Measurements from ENCODE around the gene PFKL. TPM values are rescaled to one million over a fixed set of nuclear protein-coding genes. Genes with fewer than 3 reads are reported as not detected.

PFKL gene
- total RNA-seq, 1 experiment from 2014 or later, result 78.9 TPM

- Mint-ChIP-seq H3K27ac (ENCODE audit: unreplicated experiment) (no peak overlapping the region), H3K9me3 (ENCODE audit: low read depth, unreplicated experiment) (no peaks in the 10 kb centered on the region), H3K4me1 (ENCODE audit: low read depth, unreplicated experiment) (no peaks in the 10 kb centered on the region), H3K4me3 (ENCODE audit: low read depth, unreplicated experiment) (no peak overlapping the region), H3K27me3 (ENCODE audit: unreplicated experiment) (peaks cover 49% of the 10 kb centered on the region), H3K36me3 (ENCODE audit: insufficient read depth, unreplicated experiment) (no peaks in the 10 kb centered on the region)
- CTCF ChIA-PET, result no interaction called here
- intact Hi-C loops (cut with micrococcal nuclease; ENCODE audit: unreplicated experiment), result no loop called here
- TF ChIP-seq CTCF (IDR thresholded peaks at IDR 0.05; ENCODE audit: unreplicated experiment), result no peak
- BruUV-seq (replicated peaks), result no TSS peak
- no peak for DNase-seq
These were observed 40.7 kb upstream of the PFKL start for GRCh38 chr21:44259082-44259705.

- no peak for DNase-seq
- intact Hi-C loops (cut with micrococcal nuclease; ENCODE audit: unreplicated experiment), result no loop called here
- Mint-ChIP-seq H3K4me3 (ENCODE audit: low read depth, unreplicated experiment) (no peak overlapping the region), H3K9me3 (ENCODE audit: low read depth, unreplicated experiment) (no peaks in the 10 kb centered on the region), H3K27ac (ENCODE audit: unreplicated experiment) (no peak overlapping the region), H3K27me3 (ENCODE audit: unreplicated experiment) (peaks cover 40% of the 10 kb centered on the region), H3K36me3 (ENCODE audit: insufficient read depth, unreplicated experiment) (no peaks in the 10 kb centered on the region), H3K4me1 (ENCODE audit: low read depth, unreplicated experiment) (no peaks in the 10 kb centered on the region)
- TF ChIP-seq CTCF (IDR thresholded peaks at IDR 0.05; ENCODE audit: unreplicated experiment), result no peak
- BruUV-seq (replicated peaks), result no TSS peak
- CTCF ChIA-PET, result no interaction called here
These were observed 39.8 kb upstream of the PFKL start for GRCh38 chr21:44260066-44260465.

GRCh38 chr21:44260791-44261631 lies 38.8 kb upstream of the PFKL start:
- H3K36me3 Mint-ChIP-seq (ENCODE audit: insufficient read depth, unreplicated experiment), result no peaks in the 10 kb centered on the region
- intact Hi-C loops (cut with micrococcal nuclease; ENCODE audit: unreplicated experiment), result no loop called here
- H3K9me3 Mint-ChIP-seq (ENCODE audit: low read depth, unreplicated experiment), result no peaks in the 10 kb centered on the region
- no peaks in the 10 kb centered on the region for H3K4me1 Mint-ChIP-seq (ENCODE audit: low read depth, unreplicated experiment)
- no TSS peak for BruUV-seq (replicated peaks)
- TF ChIP-seq CTCF (IDR thresholded peaks at IDR 0.05; ENCODE audit: unreplicated experiment), result no peak
- DNase-seq, result no peak
- CTCF ChIA-PET, result no interaction called here
- H3K27ac Mint-ChIP-seq (ENCODE audit: unreplicated experiment), result no peak overlapping the region
- no peak overlapping the region for H3K4me3 Mint-ChIP-seq (ENCODE audit: low read depth, unreplicated experiment)
- H3K27me3 Mint-ChIP-seq (ENCODE audit: unreplicated experiment), result peaks cover 39% of the 10 kb centered on the region

- Mint-ChIP-seq H3K4me3 (ENCODE audit: low read depth, unreplicated experiment) (no peak within 1 kb of the TSS), H3K27me3 (ENCODE audit: unreplicated experiment) (peaks cover 45% of the 10 kb centered on the region), H3K9me3 (ENCODE audit: low read depth, unreplicated experiment) (no peaks in the 10 kb centered on the region), H3K36me3 (ENCODE audit: insufficient read depth, unreplicated experiment) (no peaks in the 10 kb centered on the region), H3K4me1 (ENCODE audit: low read depth, unreplicated experiment) (no peaks in the 10 kb centered on the region), H3K27ac (ENCODE audit: unreplicated experiment) (no peak within 1 kb of the TSS)
- CTCF ChIA-PET, result no interaction called here
- intact Hi-C loops (cut with micrococcal nuclease; ENCODE audit: unreplicated experiment), result no loop called here
- TF ChIP-seq CTCF (IDR thresholded peaks at IDR 0.05; ENCODE audit: unreplicated experiment), result no peak
- no TSS peak for BruUV-seq (replicated peaks)
- no peak for DNase-seq
These were observed 38.1 kb upstream of the PFKL start, which contains the start of gene DNMT3L for GRCh38 chr21:44261675-44262295. DNMT3L (minus strand) TSS chr21:44261897; CDS start chr21:44261259, 638 bp downstream.

All from Calu3 (cell line).